OCI-LY7 (cell line): Measurements from ENCODE around the gene RAB29. TPM values are rescaled to one million over a fixed set of nuclear protein-coding genes. Genes with fewer than 3 reads are reported as not detected.
A peak's percentile ranks its signal among the peaks of the same experiment; 100 is the strongest.

ENCODE experiments used
- BruUV-seq: library from RNA; stranded (reverse); fragments of 400-500 nt; replicated peaks from 2 replicates; lab custom pipeline; 2021; lab: Mats Ljungman, UMichigan
- CTCF ChIA-PET: fragments of 300-600 bp; sonication (Branson Sonifier 250); formaldehyde crosslinking; loops from one replicate; lab custom pipeline; 2022; ENCODE audit warnings: antibody characterized with exemption; ENCODE audit not compliant: unreplicated experiment; lab: Charles Lee
- POLR2A ChIA-PET: fragments of 300-600 bp; sonication (Branson Sonifier 250); formaldehyde crosslinking; loops from one replicate; lab custom pipeline; 2022; ENCODE audit warnings: antibody characterized with exemption; lab: Charles Lee
- DNase-seq: peaks from one replicate; pipeline ENCODE4 v3.0.0-alpha.2; 2015; ENCODE audit warnings: low spot score
- H2AFZ ChIP-seq: fragments of 200-600 bp; sonication (generic), shearing (Covaris generic); 2 replicates; pipeline ENCODE4 v1.6.1; 2014; ENCODE audit warnings: mild to moderate bottlenecking, antibody characterized with exemption, low read length, moderate library complexity
- H3K27ac ChIP-seq: fragments of 200-600 bp; sonication (generic); 2 replicates; pipeline ENCODE4 v1.5.1; 2014; ENCODE audit warnings: mixed run types, low read depth, mild to moderate bottlenecking, moderate library complexity, low read length, inconsistent platforms; ENCODE audit not compliant: poor library complexity, severe bottlenecking
- H3K36me3 ChIP-seq: fragments of 200-600 bp; sonication (generic); 2 replicates; pipeline ENCODE4 v1.6.1; 2014; ENCODE audit warnings: mild to moderate bottlenecking, antibody characterized with exemption, low read length, moderate library complexity, mixed read lengths; ENCODE audit not compliant: insufficient read depth
- H3K4me1 ChIP-seq: fragments of 200-600 bp; sonication (generic); 2 replicates; pipeline ENCODE4 v1.5.1; 2014; ENCODE audit warnings: mild to moderate bottlenecking, low read length; ENCODE audit not compliant: insufficient read depth, poor library complexity, severe bottlenecking
- H3K4me2 ChIP-seq: fragments of 200-600 bp; sonication (generic); 2 replicates; pipeline ENCODE4 v1.6.1; 2014; ENCODE audit warnings: mild to moderate bottlenecking, low read length
- H3K4me3 ChIP-seq: fragments of 200-600 bp; sonication (generic); 2 replicates; pipeline ENCODE4 v1.5.1; 2014; ENCODE audit warnings: mild to moderate bottlenecking, low read depth, low read length; ENCODE audit not compliant: poor library complexity, severe bottlenecking
- H3K79me2 ChIP-seq: fragments of 200-600 bp; sonication (generic); 2 replicates; pipeline ENCODE4 v1.6.1; 2016; ENCODE audit warnings: low read depth, mild to moderate bottlenecking, low read length, moderate library complexity, mixed read lengths; ENCODE audit not compliant: insufficient read depth
- H3K9me2 ChIP-seq: fragments of 200-600 bp; sonication (generic); 2 replicates; pipeline ENCODE4 v1.6.1; 2016; ENCODE audit warnings: mild to moderate bottlenecking, low read length, mixed read lengths; ENCODE audit not compliant: insufficient read depth
- H3K9me3 ChIP-seq: fragments of 200-600 bp; sonication (generic); 2 replicates; pipeline ENCODE4 v1.6.1; 2014; ENCODE audit warnings: mild to moderate bottlenecking, mixed run types, low read length, mixed read lengths
- H4K20me1 ChIP-seq: fragments of 200-600 bp; sonication (generic); 2 replicates; pipeline ENCODE4 v1.6.1; 2014; ENCODE audit warnings: mild to moderate bottlenecking, antibody characterized with exemption, low read length, moderate library complexity, mixed read lengths; ENCODE audit not compliant: insufficient read depth
- EZH2phosphoT487 ChIP-seq: fragments of 200-600 bp; sonication (generic); IDR thresholded peaks from 2 replicates; pipeline ENCODE4 v1.6.1; 2018; ENCODE audit warnings: low read depth, borderline replicate concordance, mild to moderate bottlenecking, mixed run types, antibody characterized with exemption, low read length, moderate library complexity, mixed read lengths
- intact Hi-C: fragments of 100-400 bp; cut with micrococcal nuclease; formaldehyde crosslinking; loops from one replicate; pipeline ENCODE4 v1.10.0; 2022; ENCODE audit not compliant: unreplicated experiment
- total RNA-seq, 2 experiments: library from RNA; depleted of rRNA in 1 of 2; stranded (reverse); fragments of >200 nt in 1 of 2; shearing (Covaris generic) in 1 of 2; gene quantifications; 2 replicates each; pipeline ENCODE4 v1.2.3, GENCODE V29; 2014 to 2022
- TF ChIP-seq, protein P1 (sequence below): fragments of 200-600 bp; sonication (generic); conservative IDR thresholded peaks from 2 replicates; pipeline ENCODE4 v1.5.1; 2014; ENCODE audit warnings: mild to moderate bottlenecking, antibody characterized with exemption, low read length, moderate library complexity, mixed read lengths

Gene RAB29
- total RNA-seq, 2 experiments from 2014 or later = 5.9 to 7.8 TPM

DNA sequence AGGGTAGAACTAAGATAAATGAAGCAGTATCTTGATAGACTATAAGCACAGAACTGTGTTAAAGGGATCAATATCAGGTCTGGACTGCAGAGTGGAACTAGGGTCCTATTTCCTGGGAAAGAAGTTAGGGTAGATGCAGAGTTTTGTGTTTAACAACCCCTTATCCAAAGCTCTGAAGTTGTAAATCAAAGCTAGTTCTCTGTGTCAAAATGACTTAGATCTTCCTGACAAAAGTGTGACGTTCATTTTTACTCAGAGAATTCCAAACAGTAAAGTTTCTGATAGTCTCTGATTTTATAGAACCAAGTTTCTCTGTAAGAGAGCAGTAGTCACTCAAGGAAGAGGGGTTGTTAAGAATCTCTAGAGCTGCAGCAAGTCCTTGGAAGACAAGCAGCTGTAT, 33.6 kb downstream of the RAB29 start:
- Histone ChIP-seq H3K9me2 (no peaks in the 10 kb centered on the region), H3K4me1 (peaks cover 53% of the 10 kb centered on the region), H3K4me3 (peak overlapping the region; percentile 65), H3K36me3 (peaks cover 69% of the 10 kb centered on the region), H2AFZ (no peak overlapping the region), H3K79me2 (peaks cover 100% of the 10 kb centered on the region), H4K20me1 (peaks cover 52% of the 10 kb centered on the region), H3K4me2 (peak overlapping the region; percentile 96), H3K9me3 (no peaks in the 10 kb centered on the region), H3K27ac (peak overlapping the region; percentile 71)
- no peak for DNase-seq
- POLR2A ChIA-PET = interaction anchor here (0.8 to 2.0 kb wide), 4 partner anchors 8 to 19 kb away, joined by 4 to 8 read pairs (median 6); no protein-coding TSS in a partner anchor
- no peak for TF ChIP-seq EZH2phosphoT487
- TF ChIP-seq, protein P1, sequence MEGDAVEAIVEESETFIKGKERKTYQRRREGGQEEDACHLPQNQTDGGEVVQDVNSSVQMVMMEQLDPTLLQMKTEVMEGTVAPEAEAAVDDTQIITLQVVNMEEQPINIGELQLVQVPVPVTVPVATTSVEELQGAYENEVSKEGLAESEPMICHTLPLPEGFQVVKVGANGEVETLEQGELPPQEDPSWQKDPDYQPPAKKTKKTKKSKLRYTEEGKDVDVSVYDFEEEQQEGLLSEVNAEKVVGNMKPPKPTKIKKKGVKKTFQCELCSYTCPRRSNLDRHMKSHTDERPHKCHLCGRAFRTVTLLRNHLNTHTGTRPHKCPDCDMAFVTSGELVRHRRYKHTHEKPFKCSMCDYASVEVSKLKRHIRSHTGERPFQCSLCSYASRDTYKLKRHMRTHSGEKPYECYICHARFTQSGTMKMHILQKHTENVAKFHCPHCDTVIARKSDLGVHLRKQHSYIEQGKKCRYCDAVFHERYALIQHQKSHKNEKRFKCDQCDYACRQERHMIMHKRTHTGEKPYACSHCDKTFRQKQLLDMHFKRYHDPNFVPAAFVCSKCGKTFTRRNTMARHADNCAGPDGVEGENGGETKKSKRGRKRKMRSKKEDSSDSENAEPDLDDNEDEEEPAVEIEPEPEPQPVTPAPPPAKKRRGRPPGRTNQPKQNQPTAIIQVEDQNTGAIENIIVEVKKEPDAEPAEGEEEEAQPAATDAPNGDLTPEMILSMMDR = no peak
- no TSS peak for BruUV-seq
- CTCF ChIA-PET = no interaction called here
- intact Hi-C loops = no loop called here

DNA sequence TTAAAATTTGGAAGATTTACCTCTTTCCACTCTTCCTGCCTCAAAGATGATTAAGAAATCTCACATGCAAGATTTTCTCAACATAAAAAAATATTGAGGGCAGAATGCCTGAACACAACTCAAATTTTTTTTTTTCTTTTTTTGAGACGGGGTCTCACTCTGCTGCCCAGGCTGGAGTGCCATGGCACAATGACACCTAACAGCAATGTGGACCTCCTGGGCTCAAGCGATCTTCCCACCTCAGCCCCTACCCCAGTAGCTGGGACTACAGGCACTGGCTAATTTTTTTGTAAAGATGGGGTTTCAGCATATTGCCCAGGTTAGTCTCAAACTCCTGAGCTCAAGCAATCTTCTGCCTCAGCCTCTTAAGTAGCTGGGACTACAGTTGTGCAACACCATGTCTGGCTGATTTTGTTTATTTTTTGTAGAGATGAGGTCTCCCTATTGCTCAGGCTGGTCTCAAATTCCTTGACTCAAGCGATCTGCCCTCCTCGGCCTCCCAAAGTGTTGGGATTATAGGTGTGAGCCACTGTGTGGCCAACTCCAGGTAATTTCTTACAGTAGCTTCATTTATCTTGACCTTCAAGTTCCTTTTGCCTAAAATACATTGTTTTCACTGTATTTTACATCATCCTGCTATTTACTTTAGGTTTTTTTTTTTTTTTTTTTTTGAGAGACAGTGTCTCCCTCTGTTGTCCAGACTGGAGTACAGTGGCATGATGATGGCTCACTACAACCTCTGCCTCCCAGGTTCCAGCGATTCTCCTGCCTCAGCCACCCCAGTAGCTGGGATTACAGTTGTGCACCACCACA, 35.7 kb downstream of the RAB29 start:
- Histone ChIP-seq H3K9me2 (no peaks in the 10 kb centered on the region), H3K9me3 (no peaks in the 10 kb centered on the region), H3K36me3 (peaks cover 70% of the 10 kb centered on the region), H3K79me2 (peaks cover 100% of the 10 kb centered on the region), H3K4me3 (no peak overlapping the region), H3K4me2 (no peak overlapping the region), H4K20me1 (peaks cover 49% of the 10 kb centered on the region), H2AFZ (no peak overlapping the region), H3K27ac (no peak overlapping the region), H3K4me1 (peaks cover 39% of the 10 kb centered on the region)
- ChIA-PET POLR2A (interaction anchor here (0.6 to 1.2 kb wide), 7 partner anchors 15 to 1796 kb away, joined by 3 to 5 read pairs (median 4); partner anchors contain the start of gene PM20D1), CTCF (interaction anchor here (0.6 kb wide), 1 partner anchor 15 kb away, joined by 3 read pairs; no protein-coding TSS in a partner anchor)
- TF ChIP-seq EZH2phosphoT487 = no peak
- TF ChIP-seq, protein P1 = no peak
- DNase-seq = no peak
- intact Hi-C loops = no loop called here
- no TSS peak for BruUV-seq
